ENCODE data around the gene NPAS3.

GRCh38 chr14:33747749-33748148, 809.1 kb downstream of the NPAS3 start:
- TF ChIP-seq, protein P1, sequence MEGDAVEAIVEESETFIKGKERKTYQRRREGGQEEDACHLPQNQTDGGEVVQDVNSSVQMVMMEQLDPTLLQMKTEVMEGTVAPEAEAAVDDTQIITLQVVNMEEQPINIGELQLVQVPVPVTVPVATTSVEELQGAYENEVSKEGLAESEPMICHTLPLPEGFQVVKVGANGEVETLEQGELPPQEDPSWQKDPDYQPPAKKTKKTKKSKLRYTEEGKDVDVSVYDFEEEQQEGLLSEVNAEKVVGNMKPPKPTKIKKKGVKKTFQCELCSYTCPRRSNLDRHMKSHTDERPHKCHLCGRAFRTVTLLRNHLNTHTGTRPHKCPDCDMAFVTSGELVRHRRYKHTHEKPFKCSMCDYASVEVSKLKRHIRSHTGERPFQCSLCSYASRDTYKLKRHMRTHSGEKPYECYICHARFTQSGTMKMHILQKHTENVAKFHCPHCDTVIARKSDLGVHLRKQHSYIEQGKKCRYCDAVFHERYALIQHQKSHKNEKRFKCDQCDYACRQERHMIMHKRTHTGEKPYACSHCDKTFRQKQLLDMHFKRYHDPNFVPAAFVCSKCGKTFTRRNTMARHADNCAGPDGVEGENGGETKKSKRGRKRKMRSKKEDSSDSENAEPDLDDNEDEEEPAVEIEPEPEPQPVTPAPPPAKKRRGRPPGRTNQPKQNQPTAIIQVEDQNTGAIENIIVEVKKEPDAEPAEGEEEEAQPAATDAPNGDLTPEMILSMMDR (conservative IDR thresholded peaks at IDR 0.05; ENCODE audit: low read depth, low read length): no peak
- TF ChIP-seq EZH2 (IDR thresholded peaks at IDR 0.05; ENCODE audit: low read length, unreplicated experiment) (no peak), EZH2phosphoT487 (IDR thresholded peaks at IDR 0.05; ENCODE audit: borderline replicate concordance, low read length) (no peak)

All from PC-3 (cell line).